ENCODE measurements around the gene DUSP10.

- TF ChIP-seq POLR2AphosphoS5 (IDR thresholded peaks at IDR 0.05) (no peak), CTCF (IDR thresholded peaks at IDR 0.05) (no peak), POLR2A (IDR thresholded peaks at IDR 0.05) (no peak)
Observed at GRCh38 chr1:221683681-221684080, 58.2 kb downstream of the DUSP10 start.

Measured in stomach (tissue), 4 donors.